ENCODE results near the gene SIAE.

DNA sequence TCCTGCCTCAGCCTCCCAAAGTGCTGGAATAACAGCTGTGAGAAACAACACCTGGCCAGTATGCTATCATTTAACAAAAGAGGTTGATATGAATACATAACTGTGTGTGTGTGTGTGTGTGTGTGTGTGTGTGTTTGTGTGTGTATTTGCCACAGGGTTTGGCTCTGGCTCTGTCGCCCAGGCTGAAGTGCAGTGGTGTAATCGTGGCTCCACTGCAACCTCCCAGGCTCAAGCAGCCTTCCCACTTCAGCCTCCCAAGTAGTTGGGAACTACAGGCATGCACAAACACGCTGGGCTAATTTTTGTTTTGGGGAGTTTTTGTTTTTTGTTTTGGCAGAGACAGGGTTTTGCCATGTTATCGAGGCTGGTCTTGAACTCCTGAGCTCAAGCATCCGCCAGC is 4.9 kb upstream of the SIAE start:
- TF ChIP-seq, protein P1, sequence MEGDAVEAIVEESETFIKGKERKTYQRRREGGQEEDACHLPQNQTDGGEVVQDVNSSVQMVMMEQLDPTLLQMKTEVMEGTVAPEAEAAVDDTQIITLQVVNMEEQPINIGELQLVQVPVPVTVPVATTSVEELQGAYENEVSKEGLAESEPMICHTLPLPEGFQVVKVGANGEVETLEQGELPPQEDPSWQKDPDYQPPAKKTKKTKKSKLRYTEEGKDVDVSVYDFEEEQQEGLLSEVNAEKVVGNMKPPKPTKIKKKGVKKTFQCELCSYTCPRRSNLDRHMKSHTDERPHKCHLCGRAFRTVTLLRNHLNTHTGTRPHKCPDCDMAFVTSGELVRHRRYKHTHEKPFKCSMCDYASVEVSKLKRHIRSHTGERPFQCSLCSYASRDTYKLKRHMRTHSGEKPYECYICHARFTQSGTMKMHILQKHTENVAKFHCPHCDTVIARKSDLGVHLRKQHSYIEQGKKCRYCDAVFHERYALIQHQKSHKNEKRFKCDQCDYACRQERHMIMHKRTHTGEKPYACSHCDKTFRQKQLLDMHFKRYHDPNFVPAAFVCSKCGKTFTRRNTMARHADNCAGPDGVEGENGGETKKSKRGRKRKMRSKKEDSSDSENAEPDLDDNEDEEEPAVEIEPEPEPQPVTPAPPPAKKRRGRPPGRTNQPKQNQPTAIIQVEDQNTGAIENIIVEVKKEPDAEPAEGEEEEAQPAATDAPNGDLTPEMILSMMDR (IDR thresholded peaks at IDR 0.05): no peak
- no peak for TF ChIP-seq POLR2A (IDR thresholded peaks at IDR 0.05)
